ENCODE data around the gene SMARCB1. TPM values are rescaled to one million over a fixed set of nuclear protein-coding genes. Genes with fewer than 3 reads are reported as not detected.

SMARCB1 gene
- total RNA-seq, 1 experiment from 2014 or later = 136 TPM

DNA sequence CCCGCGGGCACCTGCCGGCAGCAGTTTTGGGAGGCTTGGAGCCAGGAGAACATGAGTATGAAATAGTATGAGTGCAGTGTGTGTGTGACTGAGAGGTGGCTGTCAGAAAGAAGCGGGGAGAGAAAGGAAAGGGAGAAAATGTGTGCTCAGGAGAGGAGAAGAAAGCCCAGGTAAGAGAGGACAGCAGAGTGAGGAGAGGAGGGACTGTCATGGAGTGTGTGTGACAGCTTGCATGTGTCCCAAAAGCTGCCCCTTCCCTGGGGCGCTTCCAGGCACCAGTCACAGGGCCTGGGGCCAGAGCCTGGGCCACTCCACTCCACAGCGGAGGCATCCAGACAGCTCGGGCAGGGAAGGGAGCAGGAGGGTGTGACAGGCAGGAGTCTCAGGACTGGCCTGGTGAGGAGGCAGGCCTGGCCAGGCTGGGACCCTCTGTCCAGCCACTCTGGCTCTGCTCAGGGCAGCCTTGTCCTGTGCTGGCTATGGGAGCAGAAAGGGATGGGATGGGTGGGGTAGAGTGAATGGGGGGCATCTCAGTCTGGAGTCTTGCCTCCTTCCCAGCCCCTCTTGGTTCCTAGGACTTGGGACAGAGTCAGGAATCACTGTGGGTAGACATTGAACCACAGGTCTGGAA is 13.2 kb upstream of the SMARCB1 start:
- no peak overlapping the region for H2BK12ac ChIP-seq (ENCODE audit: insufficient read length, low read depth, low read length)
- Mint-ChIP-seq H3K9me3 (no peaks in the 10 kb centered on the region), H3K27ac (no peak overlapping the region), H3K27me3 (ENCODE audit: low read depth) (peaks cover 61% of the 10 kb centered on the region), H3K36me3 (ENCODE audit: insufficient read depth in 1 of 3, low read depth in 3 of 3) (no peaks in the 10 kb centered on the region; a peak in 1 of 7 replicates), H3K4me1 (peaks cover 14 to 35% of the 10 kb centered on the region in 2 experiments), H3K4me3 (peak overlapping the region; percentile 69 to 80)
- no peak overlapping the region for H3K14ac ChIP-seq (ENCODE audit: insufficient read depth, low read length)
- no peak for DNase-seq
- H2AK5ac ChIP-seq (ENCODE audit: insufficient read length, low read length) = no peak overlapping the region
- H4K20me1 ChIP-seq (ENCODE audit: control insufficient read depth, insufficient read depth, insufficient read length) = no peaks in the 10 kb centered on the region
- WGBS (ENCODE audit: extremely low coverage, insufficient read length, low lambda C conversion rate) = no CpG with 5 or more reads among the region's 7 CpGs
- no peaks in the 10 kb centered on the region for H3K79me2 ChIP-seq (ENCODE audit: insufficient read depth, low read length)
- no peak overlapping the region for H2BK15ac ChIP-seq (ENCODE audit: low read depth, low read length)
- no peak overlapping the region for H2BK20ac ChIP-seq (ENCODE audit: low read depth, low read length, poor library complexity, severe bottlenecking)
- no peak overlapping the region for H4K5ac ChIP-seq (ENCODE audit: insufficient read length, low read depth, low read length)
- no peak overlapping the region for H3K9ac ChIP-seq (ENCODE audit: extremely low read depth, insufficient read length, low read length)
- no peaks in the 10 kb centered on the region for H3K9me3 ChIP-seq (ENCODE audit: control insufficient read depth, low read depth, low read length)
- no peak overlapping the region for H3K27ac ChIP-seq (ENCODE audit: insufficient read length, low read depth, low read length)
- no peaks in the 10 kb centered on the region; the same call in 1 of the 2 replicates for H3K4me1 ChIP-seq (ENCODE audit: insufficient read depth, low read length)
- no peak overlapping the region for H3K4ac ChIP-seq (ENCODE audit: low read depth, low read length)
- no peak overlapping the region for H2BK5ac ChIP-seq (ENCODE audit: insufficient read length, low read length)
- no peak overlapping the region for H3T11ph ChIP-seq (ENCODE audit: low read length)
- peaks cover 6% of the 10 kb centered on the region for H3K23me2 ChIP-seq (ENCODE audit: insufficient read length, low read depth, low read length, poor library complexity, severe bottlenecking)
- H3K56ac ChIP-seq (ENCODE audit: insufficient read length, low read depth, low read length) = no peak overlapping the region
- TF ChIP-seq, protein P1, sequence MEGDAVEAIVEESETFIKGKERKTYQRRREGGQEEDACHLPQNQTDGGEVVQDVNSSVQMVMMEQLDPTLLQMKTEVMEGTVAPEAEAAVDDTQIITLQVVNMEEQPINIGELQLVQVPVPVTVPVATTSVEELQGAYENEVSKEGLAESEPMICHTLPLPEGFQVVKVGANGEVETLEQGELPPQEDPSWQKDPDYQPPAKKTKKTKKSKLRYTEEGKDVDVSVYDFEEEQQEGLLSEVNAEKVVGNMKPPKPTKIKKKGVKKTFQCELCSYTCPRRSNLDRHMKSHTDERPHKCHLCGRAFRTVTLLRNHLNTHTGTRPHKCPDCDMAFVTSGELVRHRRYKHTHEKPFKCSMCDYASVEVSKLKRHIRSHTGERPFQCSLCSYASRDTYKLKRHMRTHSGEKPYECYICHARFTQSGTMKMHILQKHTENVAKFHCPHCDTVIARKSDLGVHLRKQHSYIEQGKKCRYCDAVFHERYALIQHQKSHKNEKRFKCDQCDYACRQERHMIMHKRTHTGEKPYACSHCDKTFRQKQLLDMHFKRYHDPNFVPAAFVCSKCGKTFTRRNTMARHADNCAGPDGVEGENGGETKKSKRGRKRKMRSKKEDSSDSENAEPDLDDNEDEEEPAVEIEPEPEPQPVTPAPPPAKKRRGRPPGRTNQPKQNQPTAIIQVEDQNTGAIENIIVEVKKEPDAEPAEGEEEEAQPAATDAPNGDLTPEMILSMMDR (conservative IDR thresholded peaks at IDR 0.05) = no peak
- H3K79me1 ChIP-seq (ENCODE audit: insufficient read depth, low read depth, low read length, poor library complexity, severe bottlenecking) = no peaks in the 10 kb centered on the region
- no peak overlapping the region for H3K18ac ChIP-seq (ENCODE audit: insufficient read length, low read depth, low read length)
- no peak overlapping the region for H2AFZ ChIP-seq (ENCODE audit: low read length)
- peak overlapping the region; percentile 79 for H3K4me2 ChIP-seq (ENCODE audit: insufficient read depth, insufficient read length, low read length)
- H3K23ac ChIP-seq (ENCODE audit: insufficient read length, low read depth, low read length) = no peak overlapping the region
- H3K27me3 ChIP-seq (ENCODE audit: insufficient read depth, low read length) = peaks cover 15% of the 10 kb centered on the region; the same call in 1 of the 2 replicates
- H4K8ac ChIP-seq (replicated peaks; ENCODE audit: insufficient read length, low read depth, low read length) = no peak overlapping the region
- H2BK120ac ChIP-seq (ENCODE audit: low read depth, low read length, poor library complexity, severe bottlenecking) = no peak overlapping the region
- H4K91ac ChIP-seq (ENCODE audit: insufficient read length, low read depth, low read length) = no peak overlapping the region
